ENCODE data around the gene PCSK6.

DNA sequence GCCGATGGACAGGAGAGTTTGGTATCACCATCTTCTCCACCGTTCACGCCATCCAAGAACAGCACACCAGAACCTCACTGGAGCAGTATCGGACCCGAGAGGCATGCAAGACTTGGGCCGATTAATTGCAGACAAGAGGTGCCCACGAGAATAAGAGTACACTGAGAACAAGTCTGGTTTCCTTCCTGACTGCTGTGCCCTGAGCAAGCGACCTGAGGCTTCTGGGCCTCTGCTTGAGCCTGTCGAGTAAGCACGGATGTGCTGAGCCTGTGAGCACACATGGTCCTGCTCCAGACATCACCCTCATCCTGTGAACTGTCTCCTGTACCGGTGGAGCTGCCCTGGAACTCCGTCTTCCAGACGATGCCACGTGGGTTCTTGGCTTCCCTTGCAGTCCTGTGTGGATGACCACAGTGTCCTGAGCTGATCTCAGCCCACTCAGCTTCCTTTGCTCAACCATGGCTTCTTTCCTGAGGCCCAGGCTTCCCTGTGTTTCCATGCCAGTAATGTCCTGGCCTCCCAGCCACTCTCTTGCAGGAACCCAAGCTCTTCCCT, 160.1 kb downstream of the PCSK6 start:
- TF ChIP-seq GATA2 (IDR thresholded peaks at IDR 0.05; ENCODE audit: low read depth, low read length) (no peak), GATA3 (IDR thresholded peaks at IDR 0.05; ENCODE audit: low read depth, low read length) (no peak)
